Epithelial cell of umbilical artery (primary cell): ENCODE data around the gene DAO. TPM values are rescaled to one million over a fixed set of nuclear protein-coding genes. Genes with fewer than 3 reads are reported as not detected.

Experiments
- total RNA-seq: library from RNA; depleted of rRNA; stranded (reverse); fragments of >200 nt; gene quantifications from 2 replicates; pipeline ENCODE4 v1.2.3, GENCODE V29; 2014

The DAO gene
- not detected in 2 replicates for total RNA-seq

GRCh38 chr12:108879615-108880254, at the start of gene DAO:
DAO (plus strand) TSS chr12:108880092; CDS start chr12:108885007, 4,915 bp downstream.

Other genes starting within 250 kb of the DAO start
- 0.61 TPM in 1 of 2 replicates, not detected in the other for gene SELPLG, start 246.2 kb upstream of the DAO start, total RNA-seq
- gene CORO1C, start 148.6 kb upstream of the DAO start, total RNA-seq: 194 and 233 TPM in 2 replicates
- 6.8 and 12.3 TPM in 2 replicates for gene SSH1, start 22.5 kb upstream of the DAO start, total RNA-seq
- gene SVOP, start 141.0 kb downstream of the DAO start, total RNA-seq: not detected in 2 replicates
- gene USP30, start 172.5 kb downstream of the DAO start, total RNA-seq: 4.1 and 5.2 TPM in 2 replicates
- gene ALKBH2, start 213.4 kb downstream of the DAO start, total RNA-seq: 13.0 and 15.3 TPM in 2 replicates
- gene UNG, start 217.5 kb downstream of the DAO start, total RNA-seq: 24.4 and 39.1 TPM in 2 replicates
- gene ACACB, start 236.5 kb downstream of the DAO start, total RNA-seq: 0.32 and 2.3 TPM in 2 replicates